T-helper 17 cell (primary cell): ENCODE results near the gene SGTA. TPM values are rescaled to one million over a fixed set of nuclear protein-coding genes. Genes with fewer than 3 reads are reported as not detected.
"Not testable (repeated sequence)": the region's sequence is repeated elsewhere in the genome, so short reads cannot be mapped to it uniquely, and the experiment has no call there.

Experiments
- ATAC-seq: fragments of 150-1000 bp; cut with Tn5 transposase; 2 replicates; pipeline ENCODE4 v1.10.0; 2021; ENCODE audit warnings: mild to moderate bottlenecking, moderate library complexity
- DNase-seq, 3 donors: peaks; one replicate each; pipeline versions ENCODE4 v3.0.0 to v3.0.0-alpha.2; 2020 to 2021
- H3K9me3 ChIP-seq: one replicate; pipeline ENCODE4 v1.7.0; 2013; ENCODE audit warnings: low read length, mild to moderate bottlenecking; ENCODE audit not compliant: control insufficient read depth, poor library complexity, severe bottlenecking
- H3K27ac Mint-ChIP-seq: one replicate; pipeline ENCODE4 v1.8.0; 2022; ENCODE audit warnings: mild to moderate bottlenecking, moderate library complexity, mixed read lengths
- H3K27me3 Mint-ChIP-seq: one replicate; pipeline ENCODE4 v1.8.0; 2022; ENCODE audit warnings: mixed read lengths
- H3K36me3 Mint-ChIP-seq: one replicate; pipeline ENCODE4 v1.8.0; 2022; ENCODE audit warnings: low read depth, mixed read lengths
- H3K4me1 Mint-ChIP-seq: one replicate; pipeline ENCODE4 v1.8.0; 2022; ENCODE audit warnings: mild to moderate bottlenecking, mixed read lengths
- H3K4me3 Mint-ChIP-seq: one replicate; pipeline ENCODE4 v1.8.0; 2022; ENCODE audit warnings: mild to moderate bottlenecking, moderate library complexity, mixed read lengths
- total RNA-seq, 4 donors: library from RNA in 2 of 4; stranded (reverse) in 2 of 4; gene quantifications; one replicate each; pipeline ENCODE4 v1.2.3 and lab custom pipeline; 2022 to 2026

Gene SGTA
- total RNA-seq, 2 donors from 2014 or later, result 29.2 to 31.9 TPM

GRCh38 chr19:2795827-2796658 is 13.0 kb upstream of the SGTA start:
- Mint-ChIP-seq H3K4me1 (no peaks in the 10 kb centered on the region), H3K27me3 (no peaks in the 10 kb centered on the region), H3K36me3 (peaks cover 2% of the 10 kb centered on the region), H3K27ac (no peak overlapping the region), H3K4me3 (no peak overlapping the region)
- no peaks in the 10 kb centered on the region for H3K9me3 ChIP-seq
- DNase-seq (no peak), ATAC-seq (no peak)

GRCh38 chr19:2793577-2793976 is 10.5 kb upstream of the SGTA start:
- Mint-ChIP-seq H3K4me3 (no peak overlapping the region), H3K4me1 (no peaks in the 10 kb centered on the region), H3K36me3 (no peaks in the 10 kb centered on the region), H3K27ac (no peak overlapping the region), H3K27me3 (no peaks in the 10 kb centered on the region)
- DNase-seq (no peak), ATAC-seq (no peak)
- H3K9me3 ChIP-seq, result no peaks in the 10 kb centered on the region

GRCh38 chr19:2793126-2793525 is 10.1 kb upstream of the SGTA start:
- DNase-seq (no peak), ATAC-seq (no peak)
- H3K4me3 Mint-ChIP-seq, result no peak overlapping the region
- no peaks in the 10 kb centered on the region for H3K27me3 Mint-ChIP-seq
- no peaks in the 10 kb centered on the region for H3K9me3 ChIP-seq
- H3K36me3 Mint-ChIP-seq, result no peaks in the 10 kb centered on the region
- no peak overlapping the region for H3K27ac Mint-ChIP-seq
- H3K4me1 Mint-ChIP-seq, result no peaks in the 10 kb centered on the region

- not testable (repeated sequence) for ATAC-seq, H3K27me3 Mint-ChIP-seq, H3K4me1 Mint-ChIP-seq, H3K9me3 ChIP-seq, H3K36me3 Mint-ChIP-seq, H3K27ac Mint-ChIP-seq, H3K4me3 Mint-ChIP-seq, DNase-seq
These were observed 9.6 kb upstream of the SGTA start for GRCh38 chr19:2792666-2793065.

GRCh38 chr19:2791876-2792275 is 8.8 kb upstream of the SGTA start:
- Mint-ChIP-seq H3K4me3 (no peak overlapping the region), H3K27me3 (no peaks in the 10 kb centered on the region), H3K27ac (peak overlapping the region; percentile 45), H3K36me3 (no peaks in the 10 kb centered on the region), H3K4me1 (no peaks in the 10 kb centered on the region)
- no peak for ATAC-seq
- H3K9me3 ChIP-seq, result no peaks in the 10 kb centered on the region
- DNase-seq, result no peak

- no peaks in the 10 kb centered on the region for H3K27me3 Mint-ChIP-seq
- peak overlapping the region; percentile 45 for H3K27ac Mint-ChIP-seq
- ATAC-seq, result no peak
- H3K9me3 ChIP-seq, result no peaks in the 10 kb centered on the region
- H3K4me3 Mint-ChIP-seq, result no peak overlapping the region
- no peak for DNase-seq
- H3K36me3 Mint-ChIP-seq, result no peaks in the 10 kb centered on the region
- no peaks in the 10 kb centered on the region for H3K4me1 Mint-ChIP-seq
These were observed 8.4 kb upstream of the SGTA start for GRCh38 chr19:2791440-2791839.

GRCh38 chr19:2790557-2791271 is 7.6 kb upstream of the SGTA start:
- DNase-seq, result no peak
- Mint-ChIP-seq H3K4me1 (no peaks in the 10 kb centered on the region), H3K27me3 (no peaks in the 10 kb centered on the region), H3K4me3 (no peak overlapping the region), H3K27ac (no peak overlapping the region), H3K36me3 (no peaks in the 10 kb centered on the region)
- ATAC-seq, result no peak
- no peaks in the 10 kb centered on the region for H3K9me3 ChIP-seq

GRCh38 chr19:2790194-2790556 is 7.1 kb upstream of the SGTA start:
- Mint-ChIP-seq H3K27me3 (no peaks in the 10 kb centered on the region), H3K4me3 (no peak overlapping the region), H3K4me1 (no peaks in the 10 kb centered on the region), H3K36me3 (no peaks in the 10 kb centered on the region), H3K27ac (no peak overlapping the region)
- no peak for ATAC-seq
- no peak for DNase-seq
- no peaks in the 10 kb centered on the region for H3K9me3 ChIP-seq

- no peak overlapping the region for H3K4me3 Mint-ChIP-seq
- H3K36me3 Mint-ChIP-seq, result no peaks in the 10 kb centered on the region
- no peak overlapping the region for H3K27ac Mint-ChIP-seq
These were observed 5.2 kb upstream of the SGTA start for GRCh38 chr19:2788237-2788636.

GRCh38 chr19:2787115-2787514 is 4.0 kb upstream of the SGTA start:
- no peaks in the 10 kb centered on the region for H3K36me3 Mint-ChIP-seq
- peaks cover 8% of the 10 kb centered on the region for H3K4me1 Mint-ChIP-seq
- ATAC-seq (no peak), DNase-seq (no peak)
- H3K27ac Mint-ChIP-seq, result peak overlapping the region; percentile 27
- H3K4me3 Mint-ChIP-seq, result peak overlapping the region; percentile 89
- H3K9me3 ChIP-seq, result no peaks in the 10 kb centered on the region
- H3K27me3 Mint-ChIP-seq, result no peaks in the 10 kb centered on the region

More at GRCh38 chr19:2788237-2788636, 5.2 kb upstream of the SGTA start:
- H3K27me3 Mint-ChIP-seq, result no peaks in the 10 kb centered on the region
- ATAC-seq, result no peak
- peaks cover 4% of the 10 kb centered on the region for H3K4me1 Mint-ChIP-seq
- DNase-seq, result no peak
- no peaks in the 10 kb centered on the region for H3K9me3 ChIP-seq

GRCh38 chr19:2785244-2785997 is 2.3 kb upstream of the SGTA start, which contains the start of gene THOP1:
THOP1 (plus strand) TSS chr19:2785503; CDS start chr19:2785663, 160 bp downstream.
- H3K4me1 Mint-ChIP-seq, result peaks cover 17% of the 10 kb centered on the region
- H3K27ac Mint-ChIP-seq, result peak within 1 kb of the TSS; percentile 89
- no peaks in the 10 kb centered on the region for H3K27me3 Mint-ChIP-seq
- H3K36me3 Mint-ChIP-seq, result no peaks in the 10 kb centered on the region
- DNase-seq, result peak; percentile 97 to 98 (median 98)
- H3K4me3 Mint-ChIP-seq, result peak within 1 kb of the TSS; percentile 89
- peak; percentile 92 for ATAC-seq
- H3K9me3 ChIP-seq, result no peaks in the 10 kb centered on the region

- H3K36me3 Mint-ChIP-seq, result no peaks in the 10 kb centered on the region
- H3K9me3 ChIP-seq, result no peaks in the 10 kb centered on the region
- ATAC-seq (no peak), DNase-seq (no peak)
- H3K27me3 Mint-ChIP-seq, result no peaks in the 10 kb centered on the region
- H3K27ac Mint-ChIP-seq, result peak overlapping the region; percentile 89
- peak overlapping the region; percentile 89 for H3K4me3 Mint-ChIP-seq
- peaks cover 21% of the 10 kb centered on the region for H3K4me1 Mint-ChIP-seq
These were observed 690 bp upstream of the SGTA start for GRCh38 chr19:2783781-2784145.

- Mint-ChIP-seq H3K4me3 (peak overlapping the region; percentile 89), H3K36me3 (no peaks in the 10 kb centered on the region), H3K27ac (peak overlapping the region; percentile 89), H3K27me3 (no peaks in the 10 kb centered on the region), H3K4me1 (peaks cover 21% of the 10 kb centered on the region)
- no peak for ATAC-seq
- DNase-seq, result no peak
- H3K9me3 ChIP-seq, result no peaks in the 10 kb centered on the region
These were observed 641 bp downstream of the SGTA start for GRCh38 chr19:2782329-2782935.
